ENCODE data around the gene TMEM184A.

GRCh38 chr7:1555046-1555812 lies 776 bp downstream of the TMEM184A start:
- TF ChIP-seq CTCF (IDR thresholded peaks at IDR 0.05) (no peak), POLR2A (IDR thresholded peaks at IDR 0.05) (no peak)
